CD4-positive, alpha-beta T cell treated with Interleukin-15 for 1 hour (primary cell): ENCODE data around the gene UGGT1.
"Not testable (repeated sequence)": the region's sequence is repeated elsewhere in the genome, so short reads cannot be mapped to it uniquely, and the experiment has no call there.

Experiments used
- DNase-seq: peaks from one replicate; pipeline ENCODE4 v3.0.0-alpha.2; 2020

Gene UGGT1

GRCh38 chr2:128178149-128178649, 87.2 kb downstream of the UGGT1 start:
- DNase-seq, result no peak

- peak; percentile 64 for DNase-seq
Measured at GRCh38 chr2:128178650-128179460, 87.9 kb downstream of the UGGT1 start.

- no peak for DNase-seq
Measured at GRCh38 chr2:128179461-128179755, 88.4 kb downstream of the UGGT1 start.

DNA sequence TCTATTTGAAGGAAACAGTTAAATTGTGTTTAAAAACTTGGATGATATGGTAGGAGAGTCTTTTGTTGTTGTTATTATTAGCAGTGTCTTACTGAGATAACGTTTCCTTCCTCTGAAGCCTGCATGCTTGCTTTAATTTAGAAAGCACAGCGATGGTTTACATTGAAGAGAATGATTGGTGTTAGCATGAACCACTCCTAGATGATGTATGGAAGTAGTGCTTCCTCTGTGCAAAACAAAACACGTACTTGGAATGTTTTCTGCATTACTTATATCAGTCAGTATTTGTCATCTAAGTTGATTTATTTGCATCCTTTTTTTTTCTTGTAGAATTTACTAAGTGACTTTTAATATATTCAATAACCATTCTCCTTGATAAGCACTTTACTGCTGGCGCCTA, 89.0 kb downstream of the UGGT1 start:
- DNase-seq, result no peak

DNA sequence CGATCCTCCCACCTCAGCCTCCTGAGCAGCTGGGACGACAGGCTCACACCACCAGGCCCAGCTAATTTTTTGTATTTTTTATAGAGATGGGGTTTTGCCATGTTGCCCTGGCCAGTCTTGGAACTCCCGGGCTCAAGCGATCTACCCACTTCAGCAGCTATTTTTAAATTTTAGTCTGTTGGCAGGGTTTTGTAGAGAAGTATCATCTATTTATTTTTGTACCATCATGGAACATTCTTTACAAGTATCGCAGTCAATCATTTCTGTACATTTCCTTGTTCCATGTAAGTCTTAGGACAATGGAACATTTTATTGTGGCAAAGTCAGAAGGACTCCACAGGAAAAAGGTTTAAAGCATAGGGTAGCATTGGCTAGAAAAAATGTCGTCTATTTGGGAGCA, 94.6 kb downstream of the UGGT1 start:
- DNase-seq, result no peak

DNA sequence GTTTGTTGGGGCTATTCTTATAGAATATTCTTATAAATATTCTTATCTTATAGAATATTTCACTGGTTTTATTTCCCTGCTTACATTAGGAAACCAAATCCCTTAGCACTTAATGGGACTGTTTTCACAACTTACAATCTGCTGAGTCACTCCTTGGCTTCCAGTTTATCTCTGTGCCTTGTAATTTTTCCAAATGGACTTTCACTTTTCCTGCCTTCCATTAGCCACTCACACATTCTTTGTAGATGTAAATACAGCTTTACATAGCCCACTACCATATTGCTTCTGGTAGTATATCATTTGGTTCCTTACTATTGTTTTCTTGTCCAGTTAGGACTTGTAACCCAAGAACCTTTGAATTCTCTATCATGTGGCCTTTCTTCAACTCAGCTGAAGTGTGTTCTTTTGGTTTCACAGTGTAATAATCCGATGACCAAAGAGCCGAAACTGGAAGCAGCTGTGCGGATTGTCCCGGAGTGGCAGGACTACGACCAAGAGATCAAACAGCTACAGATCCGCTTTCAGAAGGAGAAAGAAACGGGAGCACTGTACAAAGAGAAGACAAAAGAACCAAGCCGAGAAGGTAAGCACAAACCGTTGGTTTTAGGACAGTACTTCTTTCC, 96.1 kb downstream of the UGGT1 start:
- DNase-seq, result no peak

DNA sequence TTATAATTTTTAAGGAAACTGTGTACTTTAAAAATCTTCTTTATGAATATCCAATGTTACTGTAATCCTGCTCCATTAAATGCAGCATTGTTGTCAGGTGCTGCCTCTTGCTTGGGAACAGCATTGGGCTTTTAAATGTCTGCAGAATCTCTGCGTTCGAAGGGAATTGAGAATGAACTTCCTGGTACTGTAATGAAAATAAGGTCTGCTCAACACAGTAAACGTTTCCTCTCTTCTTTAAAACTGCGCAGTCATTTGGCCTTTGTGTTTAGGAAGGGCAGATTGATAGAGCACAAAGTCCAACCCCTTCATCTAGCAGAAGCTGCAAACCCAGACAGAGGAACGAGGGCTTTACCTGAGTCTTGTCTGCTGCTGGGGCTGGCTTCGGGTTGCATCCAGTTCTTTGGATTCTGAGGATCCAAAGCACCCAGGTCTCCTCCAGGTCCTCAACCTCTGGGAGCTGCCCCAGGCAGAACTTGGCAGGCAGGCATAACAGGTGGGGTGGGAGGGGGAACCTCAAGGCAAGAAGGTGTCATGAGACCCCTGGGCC, 104.5 kb downstream of the UGGT1 start:
- no peak for DNase-seq

- DNase-seq, result no peak
Measured at GRCh38 chr2:128196026-128196425, 105.0 kb downstream of the UGGT1 start.

- DNase-seq, result no peak
Measured at GRCh38 chr2:128196471-128196931, 105.5 kb downstream of the UGGT1 start.

- DNase-seq, result no peak
Measured at GRCh38 chr2:128197059-128197458, 106.1 kb downstream of the UGGT1 start.

DNA sequence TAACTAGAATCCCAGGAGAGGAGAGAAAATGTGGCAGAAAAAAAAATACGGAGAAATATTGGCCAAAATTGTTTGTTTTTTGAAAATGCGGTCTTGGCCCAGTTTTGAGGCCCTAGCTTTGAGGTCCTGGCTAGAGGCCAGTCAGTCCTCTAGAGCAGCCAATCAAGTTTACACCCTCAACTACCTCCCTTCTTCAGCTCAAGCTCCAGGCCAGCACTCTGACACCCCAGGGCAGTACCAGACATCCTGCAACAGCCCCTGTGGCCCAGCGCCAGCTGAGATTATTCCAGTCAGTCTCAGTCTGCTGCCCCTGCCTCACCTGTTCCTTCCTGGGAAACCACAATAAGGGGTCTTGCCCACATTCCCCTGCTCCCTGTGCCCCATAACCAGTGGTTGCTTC, 107.7 kb downstream of the UGGT1 start:
- no peak for DNase-seq

DNA sequence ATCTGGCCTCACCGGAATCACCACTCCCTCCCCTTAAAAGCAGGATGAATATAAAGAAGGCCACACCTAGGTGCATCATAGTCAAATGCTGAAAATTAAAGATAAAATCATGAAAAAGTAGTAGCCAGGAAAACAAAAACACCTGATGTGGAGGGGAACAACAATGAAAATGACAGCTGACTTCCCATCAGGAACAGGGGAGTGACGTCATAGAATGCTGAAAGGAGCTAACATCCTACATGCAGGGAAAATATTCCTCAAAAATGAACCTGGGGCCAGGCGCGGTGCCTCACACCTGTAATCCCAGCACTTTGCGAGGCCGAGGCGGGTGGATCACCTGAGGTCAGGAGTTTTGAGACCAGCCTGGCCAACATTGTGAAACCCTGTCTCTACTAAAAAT, 108.1 kb downstream of the UGGT1 start:
- no peak for DNase-seq

GRCh38 chr2:128202791-128203190, 111.8 kb downstream of the UGGT1 start:
- DNase-seq, result no peak

DNA sequence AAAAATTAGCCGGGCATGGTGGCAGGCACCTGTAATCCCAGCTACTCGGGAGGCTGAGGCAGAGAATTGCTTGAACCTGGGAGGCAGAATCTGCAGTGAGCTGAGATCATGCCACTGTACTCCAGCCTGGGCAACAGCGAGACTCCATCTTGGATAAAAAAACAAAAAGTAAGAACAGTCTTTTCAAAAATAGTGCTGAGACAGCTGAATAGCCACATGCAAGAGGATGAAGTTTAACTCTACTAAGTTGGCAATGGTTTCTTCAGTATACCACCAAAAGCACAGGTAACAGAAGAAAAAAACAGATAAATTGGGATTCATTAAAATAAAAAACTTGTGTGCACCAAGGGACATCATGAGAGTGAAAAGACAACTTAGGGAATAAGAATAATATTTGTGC, 115.2 kb downstream of the UGGT1 start:
- DNase-seq, result no peak

DNA sequence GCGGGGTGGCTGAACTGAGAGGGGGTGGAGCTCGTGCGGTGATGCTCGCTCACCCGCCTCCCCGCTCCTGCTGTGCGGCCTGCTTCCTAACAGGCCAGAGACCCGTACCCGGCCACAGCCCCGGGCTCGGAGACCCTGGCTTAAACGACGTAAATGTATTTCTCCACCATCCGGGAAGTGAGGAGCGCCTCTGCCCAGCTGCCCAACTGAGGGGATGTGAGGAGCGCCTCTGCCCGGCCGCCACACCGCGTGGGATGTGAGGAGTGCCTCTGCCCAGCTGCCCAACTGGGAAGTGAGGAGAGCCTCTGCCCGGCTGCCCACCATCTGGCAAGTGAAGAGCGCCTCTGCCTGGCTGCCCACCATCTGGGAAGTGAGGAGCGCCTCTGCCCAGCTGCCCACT, 117.0 kb downstream of the UGGT1 start:
- DNase-seq, result no peak

GRCh38 chr2:128208631-128209324, 117.8 kb downstream of the UGGT1 start:
- DNase-seq, result not testable (repeated sequence)

- no peak for DNase-seq
Measured at GRCh38 chr2:128214251-128214650, 123.3 kb downstream of the UGGT1 start.

GRCh38 chr2:128214866-128215460, 124.0 kb downstream of the UGGT1 start:
- no peak for DNase-seq

DNA sequence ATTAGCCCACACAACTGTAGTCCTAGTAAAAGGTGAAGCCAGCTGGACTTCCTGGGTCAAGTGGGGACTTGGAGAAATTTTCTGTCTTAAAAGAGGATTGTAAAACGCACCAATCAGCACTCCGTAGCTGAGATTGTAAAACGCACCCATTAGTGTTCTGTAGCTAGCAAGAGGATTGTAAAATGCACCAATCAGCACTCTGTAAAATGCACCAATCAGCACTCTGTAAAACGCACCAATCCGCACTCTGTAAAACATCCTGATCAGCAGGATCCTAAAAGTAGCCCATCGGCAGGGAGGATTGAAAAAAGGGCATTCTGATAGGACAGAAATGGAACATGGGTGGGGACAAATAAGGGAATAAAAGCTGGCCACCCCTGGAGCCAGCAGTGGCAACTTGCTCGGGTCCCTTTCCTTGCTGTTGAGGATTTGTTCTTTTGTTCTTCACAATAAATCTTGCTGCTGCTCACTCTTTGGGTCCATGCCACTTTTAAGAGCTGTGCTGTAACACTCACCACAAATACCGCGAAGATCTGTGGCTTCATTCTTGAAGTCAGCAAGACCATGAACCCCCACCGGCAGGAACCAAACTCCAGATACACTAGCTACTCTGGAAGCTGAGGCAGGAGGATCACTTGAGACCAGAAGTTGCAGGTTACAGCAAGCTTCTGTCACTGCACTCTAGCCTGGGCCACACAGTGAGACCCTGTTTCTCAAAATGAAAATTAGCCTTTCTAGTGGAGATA, 125.1 kb downstream of the UGGT1 start:
- DNase-seq, result no peak

DNA sequence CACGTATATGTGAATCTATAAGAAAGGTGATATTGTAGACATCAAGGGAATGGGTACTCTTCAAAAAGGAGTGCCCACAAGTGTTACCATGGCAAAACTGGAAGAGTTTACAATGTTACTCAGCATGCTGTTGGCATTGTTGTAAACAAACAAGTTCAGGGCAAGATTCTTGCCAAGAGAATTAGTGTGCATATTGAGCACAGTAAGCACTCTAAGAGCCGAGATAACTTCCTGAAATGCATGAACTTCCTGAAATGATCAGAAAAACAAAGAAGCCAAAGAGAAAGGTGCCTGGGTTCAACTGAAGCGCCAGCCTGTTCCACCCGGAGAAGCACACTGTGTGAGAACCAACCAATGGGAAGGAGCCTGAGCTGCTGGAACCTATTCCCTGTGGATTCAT, 126.7 kb downstream of the UGGT1 start:
- DNase-seq, result no peak

GRCh38 chr2:128219891-128220290, 128.9 kb downstream of the UGGT1 start:
- no peak for DNase-seq

DNA sequence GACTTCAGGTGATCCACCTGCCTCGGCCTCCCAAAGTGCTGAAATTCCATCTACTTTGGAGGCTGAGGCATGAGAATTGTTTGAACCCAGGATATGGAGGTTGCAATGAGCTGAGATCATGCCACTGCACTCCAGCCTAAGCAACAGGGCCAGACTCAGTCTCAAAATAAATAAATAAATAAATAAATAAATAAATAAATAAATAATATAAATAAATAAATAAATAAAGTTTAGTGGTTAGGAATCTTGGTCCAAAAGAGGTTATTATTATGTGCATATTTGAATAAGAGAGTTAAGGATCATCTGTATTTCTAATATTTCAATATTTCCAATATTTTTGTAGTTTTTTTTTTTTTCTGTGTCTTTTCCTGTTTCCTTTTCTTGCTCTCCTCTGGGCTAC, 136.9 kb downstream of the UGGT1 start:
- no peak for DNase-seq

DNA sequence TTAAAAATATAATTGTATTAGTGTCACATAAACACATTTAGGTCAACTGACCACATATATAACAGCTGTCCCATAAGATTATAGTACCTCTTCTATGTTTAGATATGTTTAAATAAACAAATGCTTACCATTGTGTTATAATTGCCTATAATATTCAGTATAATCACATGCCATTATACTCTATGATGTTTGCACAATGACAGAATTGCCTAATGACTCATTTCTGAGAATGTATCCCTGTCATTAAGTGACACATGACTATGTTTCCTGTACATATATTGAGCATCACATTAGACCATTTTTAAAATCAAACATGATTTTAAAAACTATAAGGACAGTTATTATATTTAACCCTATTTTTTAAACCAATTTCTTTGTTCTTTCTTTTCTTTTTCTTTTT, 137.9 kb downstream of the UGGT1 start:
- DNase-seq, result no peak
